A549 treated with dexamethasone at 1 μM for 4 hours (cell line): ENCODE measurements around the gene WNT16. TPM values are rescaled to one million over a fixed set of nuclear protein-coding genes. Genes with fewer than 3 reads are reported as not detected.

Experiments used
- total RNA-seq: library from RNA; stranded (reverse); fragments of 200-300 nt; extraction: Qiagen RNA extraction; gene quantifications from 5 replicates; pipeline ENCODE4 v1.2.3, GENCODE V29; 2022

WNT16 gene
- total RNA-seq: 1.6 to 2.6 TPM (median 2.0 TPM) in 5 replicates

GRCh38 chr7:121328508-121329190 lies at the start of gene WNT16:
TSS of gene WNT16 (plus strand) at chr7:121329000. CDS start at chr7:121329293, 293 bp downstream.

Other genes starting within 250 kb of the WNT16 start
- gene FAM3C, start 67.3 kb downstream of the WNT16 start, total RNA-seq: 33.2 to 43.7 TPM (median 40.5 TPM) in 5 replicates